ENCODE results near the gene WNT7A.
"Not testable (repeated sequence)": the region's sequence is repeated elsewhere in the genome, so short reads cannot be mapped to it uniquely, and the experiment has no call there.

Gene WNT7A

GRCh38 chr3:13879946-13880810 is at the start of gene WNT7A:
Gene WNT7A (minus strand): TSS chr3:13880071. CDS start chr3:13879816, 255 bp downstream.
- peak; percentile 43 to 56 for DNase-seq (ENCODE audit: low read depth in 2 of 2)

- DNase-seq (ENCODE audit: low read depth in 2 of 2), result not testable (repeated sequence)
Observed at GRCh38 chr3:13928741-13929140, 48.9 kb upstream of the WNT7A start.

GRCh38 chr3:13927295-13927694 is 47.4 kb upstream of the WNT7A start:
- DNase-seq (ENCODE audit: low read depth in 2 of 2), result no peak

- no peak for DNase-seq (ENCODE audit: low read depth in 2 of 2)
Observed at GRCh38 chr3:13916375-13916774, 36.5 kb upstream of the WNT7A start.

GRCh38 chr3:13902648-13903238 is 22.9 kb upstream of the WNT7A start:
- DNase-seq (ENCODE audit: low read depth in 2 of 2), result no peak

GRCh38 chr3:13901935-13902584 is 22.2 kb upstream of the WNT7A start:
- DNase-seq (ENCODE audit: low read depth in 2 of 2), result no peak

- no peak for DNase-seq (ENCODE audit: low read depth in 2 of 2)
Observed at GRCh38 chr3:13898346-13898745, 18.5 kb upstream of the WNT7A start.

GRCh38 chr3:13896473-13897154 is 16.7 kb upstream of the WNT7A start:
- DNase-seq (ENCODE audit: low read depth in 2 of 2), result peak in 1 of 2 donors; percentile 45

- DNase-seq (ENCODE audit: low read depth in 2 of 2), result peak; percentile 88 to 93
Observed at GRCh38 chr3:13895155-13896105, 15.6 kb upstream of the WNT7A start.

- no peak for DNase-seq (ENCODE audit: low read depth in 2 of 2)
Observed at GRCh38 chr3:13894807-13895154, 14.9 kb upstream of the WNT7A start.

- DNase-seq (ENCODE audit: low read depth in 2 of 2), result no peak
Observed at GRCh38 chr3:13894096-13894806, 14.4 kb upstream of the WNT7A start.

- DNase-seq (ENCODE audit: low read depth in 2 of 2), result no peak
Observed at GRCh38 chr3:13892304-13892703, 12.4 kb upstream of the WNT7A start.

GRCh38 chr3:13891492-13892073 is 11.7 kb upstream of the WNT7A start:
- DNase-seq (ENCODE audit: low read depth in 2 of 2), result no peak

GRCh38 chr3:13891017-13891392 is 11.1 kb upstream of the WNT7A start:
- no peak for DNase-seq (ENCODE audit: low read depth in 2 of 2)

GRCh38 chr3:13890377-13891016 is 10.6 kb upstream of the WNT7A start:
- DNase-seq (ENCODE audit: low read depth in 2 of 2), result no peak

GRCh38 chr3:13888576-13888975 is 8.7 kb upstream of the WNT7A start:
- no peak for DNase-seq (ENCODE audit: low read depth in 2 of 2)

- DNase-seq (ENCODE audit: low read depth in 2 of 2), result no peak
Observed at GRCh38 chr3:13887495-13888300, 7.8 kb upstream of the WNT7A start.

- no peak for DNase-seq (ENCODE audit: low read depth in 2 of 2)
Observed at GRCh38 chr3:13886593-13887129, 6.8 kb upstream of the WNT7A start.

GRCh38 chr3:13885704-13886010 is 5.8 kb upstream of the WNT7A start:
- no peak for DNase-seq (ENCODE audit: low read depth in 2 of 2)

Data from stimulated activated CD4-positive, alpha-beta T cell treated with anti-CD3 and anti-CD28 coated beads, Interleukin-1b, Interleukin-23, amount 100 ng/mL, for 4 hours (primary cell).